KBM-7 (cell line): ENCODE data around the gene RAB37.
A peak's percentile ranks its signal among the peaks of the same experiment; 100 is the strongest.

ENCODE experiments used
- DNase-seq: peaks from one replicate; pipeline ENCODE4 v3.0.0-alpha.2; 2015
- in situ Hi-C: fragments of 300-500 bp; cut with MboI; formaldehyde crosslinking; loops from 2 replicates; pipeline ENCODE4 v1.14.3; 2020; ENCODE audit warnings: low sequenced_read_pairs, low pct_unique_long_range_greater_than_20kb, mixed read lengths

Gene RAB37

DNA sequence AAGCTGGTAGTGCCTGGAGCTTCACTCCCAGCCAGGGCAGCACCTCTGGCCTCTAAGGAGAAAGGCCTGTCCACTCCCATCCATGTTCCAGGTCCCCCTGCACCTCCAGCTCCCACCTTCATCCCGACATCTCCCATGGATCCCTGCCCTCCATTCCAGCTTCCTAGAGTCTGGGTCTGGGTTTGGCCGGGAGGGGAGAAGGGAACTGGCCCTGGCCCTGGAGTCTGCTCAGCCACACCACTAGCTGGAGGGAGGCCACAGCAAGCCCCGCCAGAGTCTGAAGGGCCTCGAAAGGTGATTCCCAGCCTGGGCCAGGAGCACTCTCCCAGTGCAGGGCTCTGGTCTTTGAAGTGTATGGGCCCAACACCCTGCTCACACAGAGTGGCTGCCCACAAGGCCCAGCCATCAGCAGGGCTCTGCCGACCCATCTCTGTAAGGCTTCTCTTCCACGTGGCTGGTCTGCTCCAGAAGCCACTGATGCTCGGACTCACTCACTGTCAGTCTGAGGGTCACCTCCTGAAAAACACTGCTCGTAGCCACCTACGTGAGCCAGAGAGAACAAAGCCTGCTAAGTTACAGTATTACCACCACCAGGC is 34.4 kb downstream of the RAB37 start:
- DNase-seq, result no peak
- in situ Hi-C loops, result no loop called here

DNA sequence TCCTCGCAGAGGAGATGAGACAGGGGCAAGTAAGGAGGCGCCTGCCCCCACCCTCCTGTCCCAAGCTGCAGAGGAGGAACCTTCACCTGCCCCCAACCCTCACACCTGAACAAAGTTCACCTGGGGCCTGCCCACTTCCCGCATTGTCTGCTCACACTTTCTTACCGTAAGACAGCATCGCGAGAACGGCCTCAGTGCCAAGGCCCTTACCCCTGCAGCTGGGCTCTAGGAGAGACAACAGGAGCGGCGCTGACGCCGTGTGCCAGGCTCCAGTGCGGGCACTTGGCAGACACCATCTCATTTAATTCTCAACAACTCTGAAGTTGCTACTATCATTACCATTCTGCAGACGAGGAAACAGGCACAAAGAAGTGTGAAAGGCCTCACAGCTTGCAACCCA is 35.0 kb downstream of the RAB37 start:
- DNase-seq, result no peak
- in situ Hi-C loops, result no loop called here

DNA sequence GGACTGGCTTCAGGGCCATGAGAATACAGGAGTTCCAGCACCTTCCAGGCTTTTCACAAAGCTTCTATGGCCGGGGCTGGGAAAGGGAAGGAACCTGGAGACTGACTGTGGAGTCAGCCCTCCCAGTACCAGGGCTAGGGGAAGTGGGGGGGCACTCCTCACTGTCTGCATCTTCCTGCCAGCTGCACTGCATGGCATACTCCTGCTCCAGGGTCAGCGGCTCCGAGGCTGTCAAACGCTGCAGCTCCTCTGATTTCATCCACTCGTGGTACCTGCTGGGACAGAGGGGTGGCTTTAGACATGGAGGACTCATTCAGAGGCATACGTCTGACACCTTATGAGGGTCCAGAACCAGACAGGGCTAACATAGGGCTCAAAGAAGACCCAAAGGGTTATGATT is 36.4 kb downstream of the RAB37 start:
- in situ Hi-C loops, result no loop called here
- no peak for DNase-seq

DNA sequence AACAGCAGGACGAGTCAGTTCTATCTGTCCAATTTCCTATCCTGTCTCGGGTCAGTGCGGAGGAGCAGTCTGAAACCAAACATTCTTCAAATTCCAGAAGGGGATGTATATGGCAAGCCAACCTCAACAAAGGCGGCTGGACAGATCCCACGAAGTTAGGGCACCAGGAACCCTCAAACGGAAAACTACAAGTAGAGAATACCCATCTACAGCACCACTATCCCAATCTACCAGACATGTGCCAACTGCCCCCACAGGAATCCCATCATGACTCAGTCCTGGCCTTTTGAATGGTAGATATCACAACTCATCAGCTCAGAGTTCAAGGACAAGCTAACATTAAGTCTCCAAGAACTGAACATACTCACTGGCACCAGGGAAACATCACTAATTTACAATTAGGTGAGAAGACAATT is 36.8 kb downstream of the RAB37 start:
- DNase-seq, result no peak
- in situ Hi-C loops, result no loop called here

DNA sequence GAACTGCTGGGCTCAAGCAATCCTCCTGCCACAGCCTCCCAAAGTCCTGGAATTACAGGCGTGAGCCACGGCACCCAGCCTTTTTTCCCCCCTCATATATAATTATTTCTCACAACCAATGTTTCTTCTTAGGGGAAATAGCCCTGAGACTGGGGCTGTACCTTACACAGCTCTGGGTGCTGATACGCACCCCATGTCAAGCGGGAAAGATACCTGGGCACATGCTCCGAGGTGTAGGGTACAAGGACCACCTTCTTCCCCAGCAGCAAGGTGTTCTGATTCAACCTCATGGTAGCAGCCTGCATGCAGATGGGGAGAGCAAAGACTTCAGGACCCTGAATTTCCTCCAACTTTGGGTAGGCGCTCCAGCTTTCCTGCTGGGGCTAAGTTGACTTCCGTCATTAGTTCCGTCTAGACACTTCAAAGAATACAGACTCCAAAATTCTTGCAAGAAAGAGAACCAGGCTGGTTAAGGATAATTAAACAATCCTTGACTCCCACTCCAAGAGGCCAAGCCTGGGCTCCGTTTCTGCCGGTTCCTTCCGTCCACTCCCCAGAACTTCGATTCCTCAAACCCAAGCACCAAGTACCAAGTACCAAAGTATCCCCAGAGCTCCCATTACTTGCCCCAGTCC is 38.5 kb downstream of the RAB37 start:
- no peak for DNase-seq
- in situ Hi-C loops, result no loop called here

DNA sequence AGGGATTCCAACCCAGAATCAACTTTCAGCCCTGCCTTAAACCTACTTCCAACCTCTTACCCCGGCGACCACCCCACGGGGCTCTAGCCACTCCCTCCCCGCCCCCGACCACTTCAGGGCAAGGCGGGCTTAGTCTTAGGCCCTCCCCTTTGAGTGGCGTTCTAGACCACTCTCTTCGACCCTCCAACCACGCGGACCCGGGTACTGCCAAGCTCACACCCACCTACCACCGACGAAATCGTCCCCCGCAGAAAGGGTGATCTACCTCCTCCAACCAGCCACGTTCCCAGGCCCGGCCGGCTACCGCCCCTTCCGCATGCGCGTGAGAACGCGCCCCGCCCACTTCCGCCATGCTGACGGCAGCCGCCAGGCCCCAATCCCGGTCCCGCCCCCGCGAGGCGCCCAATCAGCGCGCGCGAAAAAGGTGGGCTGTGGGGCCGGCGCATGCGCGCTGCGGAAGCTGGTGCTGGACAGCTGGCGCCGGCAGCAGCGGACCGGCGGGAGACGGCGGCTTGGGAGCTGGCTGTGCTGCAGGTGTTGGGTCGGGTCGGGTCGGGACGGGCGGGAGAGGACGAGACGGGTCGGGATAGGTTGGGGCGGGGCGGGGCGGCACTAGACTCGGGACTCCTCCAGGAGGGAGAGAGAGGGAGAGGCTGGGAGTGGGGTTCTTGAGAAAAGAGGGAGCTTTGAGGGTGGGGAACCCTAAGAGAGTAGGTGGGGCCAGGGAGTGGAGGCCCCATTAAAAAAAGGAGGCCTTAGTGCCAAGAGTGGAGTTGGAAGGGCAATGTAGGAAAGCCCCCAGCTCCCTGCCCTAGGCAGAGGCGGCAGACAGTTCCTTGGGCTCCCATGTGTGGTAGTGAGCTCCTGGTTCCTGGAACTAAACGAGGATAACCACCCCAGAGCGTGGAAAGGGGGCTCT is 39.2 kb downstream of the RAB37 start, which contains the start of gene NAT9:
Gene NAT9, minus strand, starts transcription at position 302 of the 919 bp plus-strand sequence. CDS start 647 bp downstream, outside the sequence.
- peak; percentile 95 for DNase-seq
- in situ Hi-C loops, result no loop called here

DNA sequence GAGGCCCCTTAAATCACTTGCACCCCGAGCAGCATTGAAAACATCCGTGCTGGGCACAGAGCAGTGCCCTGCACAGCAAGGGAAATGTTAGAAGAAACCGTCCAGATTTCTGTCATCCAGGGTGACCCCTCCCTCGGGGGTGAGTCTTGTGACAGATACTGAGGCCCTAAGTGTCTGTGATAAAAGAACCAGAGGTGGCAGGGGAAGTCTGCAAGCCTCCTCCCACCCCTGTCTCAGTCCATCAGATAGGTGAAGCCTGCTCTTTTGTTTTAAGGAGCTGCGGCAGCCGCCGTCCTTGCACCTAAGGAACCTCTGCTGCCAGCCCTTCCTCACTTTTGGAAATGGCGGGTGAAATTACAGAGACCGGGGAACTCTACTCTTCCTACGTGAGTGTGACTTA is 39.9 kb downstream of the RAB37 start:
- DNase-seq, result no peak
- in situ Hi-C loops, result no loop called here

DNA sequence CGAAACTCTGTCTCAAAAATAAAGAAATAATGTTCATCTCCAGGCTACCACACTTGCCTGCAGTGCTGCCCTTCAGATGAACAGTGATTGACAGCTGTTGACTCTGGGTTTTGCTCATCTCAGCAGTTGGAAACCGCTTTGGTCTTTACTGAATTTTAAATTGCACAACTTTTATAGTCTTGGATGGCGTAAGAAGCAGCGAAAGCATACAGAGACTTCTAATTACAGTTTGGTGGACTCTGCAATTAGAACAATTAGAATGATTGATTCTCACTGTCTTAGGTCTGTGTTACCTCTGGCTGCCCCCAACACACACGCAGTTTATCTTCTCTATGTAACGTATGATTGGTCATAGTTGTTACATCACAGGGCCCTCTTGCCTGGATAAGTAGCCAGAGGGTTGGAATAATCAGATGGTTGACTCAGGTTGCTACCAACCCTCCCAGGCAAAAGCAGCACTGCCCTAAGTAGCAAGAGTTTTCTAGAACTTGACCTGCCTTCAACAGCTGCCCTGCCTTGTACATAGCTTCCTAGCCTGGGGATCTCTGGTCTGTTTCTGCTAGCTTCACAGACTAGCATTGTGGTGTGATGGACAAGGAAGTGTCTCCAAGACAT is 41.0 kb downstream of the RAB37 start:
- DNase-seq, result no peak
- in situ Hi-C loops, result no loop called here

DNA sequence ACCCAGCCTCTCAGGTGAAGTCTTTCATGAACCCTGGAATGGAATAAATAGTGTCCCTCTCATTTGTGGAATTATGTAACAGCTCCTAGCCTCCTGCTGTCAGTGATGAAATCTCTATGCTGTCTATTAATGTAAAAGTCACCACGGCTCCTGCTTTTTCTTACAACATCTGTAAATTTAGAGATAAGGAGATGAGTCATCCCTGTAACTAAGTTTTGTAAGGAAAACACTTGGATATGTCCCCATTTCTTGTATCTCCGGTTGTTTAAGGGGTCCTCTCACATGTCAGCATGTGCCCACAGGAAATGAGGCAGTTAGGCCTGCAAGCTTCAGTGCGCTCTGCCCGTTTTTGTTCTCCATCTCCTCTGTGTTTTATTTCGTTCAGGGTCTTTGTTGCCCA is 41.9 kb downstream of the RAB37 start:
- in situ Hi-C loops, result no loop called here
- peak; percentile 69 for DNase-seq

DNA sequence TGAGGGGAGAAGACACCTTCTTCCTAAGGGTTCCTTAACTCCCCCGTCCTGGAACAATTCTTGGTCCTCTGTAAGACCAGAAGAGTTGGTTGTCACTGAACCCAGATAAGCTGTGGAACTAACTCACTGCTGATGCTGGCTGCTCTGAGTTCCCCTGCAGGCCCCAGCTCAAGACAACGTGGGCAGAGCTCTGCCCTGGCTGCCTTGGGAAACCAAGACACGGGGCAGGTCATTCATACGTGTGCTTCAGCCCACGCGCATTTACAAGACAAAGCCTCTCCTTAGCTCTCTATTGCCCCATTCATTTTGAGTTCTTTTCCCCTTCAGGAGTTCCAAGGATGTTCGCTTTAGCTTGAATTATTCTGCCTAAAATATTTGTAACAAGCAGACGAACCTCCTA is 42.4 kb downstream of the RAB37 start:
- DNase-seq, result no peak
- in situ Hi-C loops, result no loop called here

DNA sequence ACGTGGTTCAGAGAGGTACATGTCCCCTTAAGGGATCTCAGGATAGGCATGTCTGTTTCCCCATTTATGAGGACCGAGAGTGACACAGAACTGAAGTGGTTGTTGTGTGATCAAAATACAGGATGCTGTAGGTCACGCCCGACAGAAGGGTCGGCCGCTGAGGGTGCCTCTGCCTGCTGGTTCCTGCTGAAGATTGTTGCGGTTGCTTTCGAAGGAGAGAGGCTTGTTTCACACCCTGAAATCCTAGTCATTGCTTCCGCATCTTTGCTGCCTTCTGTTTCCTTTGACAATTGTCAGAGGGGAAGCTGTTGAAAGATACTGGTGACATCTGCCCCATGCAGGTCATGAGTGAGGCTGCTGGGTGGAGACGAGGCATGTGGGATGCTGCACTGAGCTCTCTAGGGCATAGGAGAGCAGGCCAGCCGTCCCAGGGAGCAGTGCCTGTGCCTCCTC is 42.9 kb downstream of the RAB37 start:
- DNase-seq, result peak; percentile 100
- in situ Hi-C loops, result no loop called here

DNA sequence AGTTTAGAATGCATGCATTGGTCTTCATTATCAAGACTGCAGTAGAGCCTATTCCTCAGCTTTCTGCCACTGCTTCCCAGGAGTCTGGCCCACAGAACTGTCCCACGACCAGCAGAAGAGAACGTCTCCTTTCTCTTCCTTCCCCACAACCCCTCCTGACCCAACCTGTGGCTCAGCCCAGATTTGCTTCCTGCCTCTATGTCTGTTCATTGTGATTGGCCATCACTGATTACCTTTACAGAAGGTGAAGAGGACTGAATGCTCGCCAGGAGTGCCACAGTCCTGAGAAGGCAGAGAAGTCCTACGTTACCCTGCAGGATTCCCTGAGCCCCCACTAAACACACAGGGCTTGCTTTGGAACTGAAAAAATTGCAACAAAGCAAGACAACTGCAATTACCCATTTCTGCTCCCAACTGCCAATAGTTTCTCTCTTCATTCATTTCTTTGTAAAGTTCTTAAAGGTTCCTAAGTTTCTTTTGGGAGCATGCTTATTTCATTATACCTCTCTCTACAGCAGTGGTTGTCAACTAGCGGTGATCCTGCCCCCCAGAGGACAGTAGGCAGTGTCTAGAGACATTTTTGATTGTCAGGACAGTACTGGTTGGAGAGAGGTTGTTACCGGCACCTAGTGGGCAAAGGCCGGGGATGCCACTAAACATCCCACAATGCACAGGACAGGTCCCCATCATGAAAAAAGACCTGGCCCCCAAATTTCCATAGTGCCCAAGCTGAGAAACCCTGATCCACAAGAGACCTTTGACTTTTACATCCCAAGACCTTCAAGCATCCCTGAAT is 43.6 kb downstream of the RAB37 start:
- DNase-seq, result peak; percentile 72
- in situ Hi-C loops, result no loop called here

DNA sequence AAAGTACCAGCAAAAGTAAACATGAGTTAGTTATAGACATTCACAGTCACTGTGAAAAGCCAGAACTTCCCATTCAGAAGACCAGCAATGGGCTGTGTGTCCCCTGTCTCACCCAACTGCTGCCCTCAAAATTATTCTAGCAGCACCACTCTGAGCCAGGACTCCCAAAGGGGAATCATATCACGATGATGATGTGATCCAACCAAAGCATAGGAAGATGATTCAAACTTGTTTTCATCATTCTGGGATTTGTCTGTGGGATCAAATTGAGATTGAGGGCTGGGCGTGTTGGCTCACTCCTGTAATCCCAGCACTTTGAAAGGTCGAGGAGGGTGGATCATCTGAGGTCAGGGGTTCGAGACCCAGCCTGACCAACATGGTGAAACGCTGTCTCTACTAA is 45.5 kb downstream of the RAB37 start:
- in situ Hi-C loops, result no loop called here
- no peak for DNase-seq

DNA sequence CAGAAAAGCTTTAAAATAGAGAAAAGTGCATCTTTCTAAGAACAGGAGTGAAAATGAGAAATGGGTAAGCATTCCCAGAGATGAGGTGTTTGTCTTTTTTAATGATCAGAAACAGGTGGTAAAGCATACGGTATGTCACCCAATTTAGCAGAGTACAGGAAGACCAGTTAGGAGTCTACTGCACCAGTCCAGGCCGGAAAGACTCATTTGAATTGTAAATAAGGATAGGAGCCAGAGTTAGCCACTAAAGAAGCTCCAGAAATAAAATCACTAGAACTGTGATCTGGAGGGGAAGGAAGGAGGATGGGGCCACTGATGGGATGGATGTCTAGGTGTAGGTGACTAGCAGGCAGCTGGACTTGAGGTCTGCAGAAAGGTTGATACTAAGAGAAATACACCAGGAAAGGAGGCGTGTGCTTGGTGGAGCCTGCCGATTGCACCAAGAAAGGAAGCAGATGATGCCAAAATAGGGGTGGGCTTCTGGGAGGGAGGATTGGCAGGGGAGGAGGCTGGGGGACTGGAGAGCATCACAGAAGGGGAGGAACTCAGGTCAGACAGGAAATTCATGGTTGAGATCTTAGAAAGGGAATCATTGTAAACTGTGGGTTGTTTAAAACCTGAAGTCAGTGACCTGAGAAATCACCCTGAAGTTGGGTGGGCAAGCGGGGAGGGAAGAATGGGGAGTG is 47.2 kb downstream of the RAB37 start:
- no peak for DNase-seq
- in situ Hi-C loops, result no loop called here

DNA sequence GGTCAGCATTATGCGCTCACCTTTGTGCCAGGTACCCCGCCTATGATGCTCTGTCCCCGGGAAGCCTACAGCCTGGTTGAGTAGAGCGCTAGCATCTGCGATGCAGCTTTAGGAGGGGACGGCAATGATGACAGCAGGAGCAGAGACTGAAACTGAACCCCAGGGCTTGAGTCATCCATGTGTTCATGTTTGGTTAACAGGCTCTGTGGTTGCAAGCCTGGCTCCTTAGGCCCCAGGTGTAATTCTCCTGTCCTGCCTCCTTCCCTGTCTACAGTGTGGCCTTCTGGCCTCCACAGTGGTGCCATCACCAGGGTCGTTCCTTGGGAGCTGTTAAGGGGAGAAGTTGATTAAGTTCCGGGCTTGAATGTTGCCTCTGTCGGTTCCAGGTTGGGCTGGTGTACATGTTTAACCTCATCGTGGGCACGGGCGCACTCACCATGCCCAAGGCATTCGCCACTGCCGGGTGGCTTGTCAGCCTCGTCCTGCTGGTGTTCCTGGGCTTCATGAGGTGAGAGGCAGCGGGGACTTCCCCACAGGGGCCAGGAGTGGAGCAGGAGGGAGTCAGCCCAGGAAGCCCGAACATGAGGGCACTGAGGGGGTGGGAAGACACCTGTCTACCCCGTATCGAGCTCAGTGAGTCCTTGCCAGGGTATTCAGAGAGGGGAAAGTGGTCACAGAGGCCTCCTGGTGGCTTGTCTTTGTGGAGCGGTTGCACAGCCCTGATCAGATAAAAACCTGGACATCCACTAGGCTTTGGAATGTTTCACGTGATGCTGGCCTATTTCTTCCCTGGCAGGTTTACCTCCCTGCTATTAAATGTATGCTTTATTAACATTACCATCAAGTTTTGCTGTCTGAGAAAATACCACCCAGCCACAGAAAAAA is 48.3 kb downstream of the RAB37 start:
- DNase-seq, result no peak
- in situ Hi-C loops, result no loop called here

DNA sequence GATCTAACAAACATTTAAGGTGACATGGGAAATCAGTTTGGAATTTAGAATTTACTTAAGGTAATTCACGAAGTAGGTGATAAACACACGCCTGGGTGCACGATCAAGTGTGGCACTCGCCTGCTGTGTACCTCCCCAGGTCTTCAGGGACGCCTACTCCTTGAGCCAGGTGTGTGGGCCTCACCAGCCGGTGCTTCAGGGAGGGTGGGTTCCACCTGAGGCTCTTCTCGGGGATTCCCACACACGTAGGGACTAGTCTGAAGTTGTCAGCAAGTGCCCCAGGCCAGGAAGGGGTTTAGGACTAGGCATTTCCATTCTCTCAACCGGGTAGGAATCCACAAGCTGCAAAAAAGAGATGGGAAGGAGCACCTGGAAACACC is 48.9 kb downstream of the RAB37 start:
- in situ Hi-C loops, result no loop called here
- DNase-seq, result no peak

DNA sequence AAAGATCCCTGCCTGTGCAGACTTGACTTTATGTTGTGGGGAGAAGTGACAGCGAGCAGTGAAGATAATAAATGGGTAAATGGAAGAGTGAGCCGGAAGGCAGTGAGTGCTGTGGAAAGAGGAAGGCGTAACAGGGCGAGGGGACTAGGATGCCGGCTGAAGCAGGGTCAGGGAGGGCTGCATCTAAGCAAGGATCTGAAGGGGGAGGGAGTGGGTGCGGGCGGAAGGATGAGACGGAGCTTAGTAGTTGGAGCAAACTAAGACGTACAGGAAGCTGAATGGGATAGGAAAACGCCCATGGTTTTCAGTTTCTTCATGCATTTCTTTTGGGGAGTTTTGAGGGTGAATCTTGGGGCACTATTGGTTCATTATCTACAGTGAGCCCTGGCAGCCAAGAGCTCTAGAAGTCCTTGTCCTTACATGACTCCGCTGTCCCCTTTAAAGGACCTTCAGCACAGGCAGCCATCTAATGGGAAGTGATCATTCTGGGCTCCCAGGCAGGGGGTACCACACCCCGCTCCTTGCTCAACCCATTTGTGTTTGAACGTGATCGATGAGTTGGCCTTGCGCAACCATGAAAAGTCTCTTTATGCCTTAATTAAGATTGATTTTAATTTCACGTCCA is 49.5 kb downstream of the RAB37 start:
- in situ Hi-C loops, result no loop called here
- peak; percentile 26 for DNase-seq
